ENCODE results near the gene HDAC9.

The HDAC9 gene

DNA sequence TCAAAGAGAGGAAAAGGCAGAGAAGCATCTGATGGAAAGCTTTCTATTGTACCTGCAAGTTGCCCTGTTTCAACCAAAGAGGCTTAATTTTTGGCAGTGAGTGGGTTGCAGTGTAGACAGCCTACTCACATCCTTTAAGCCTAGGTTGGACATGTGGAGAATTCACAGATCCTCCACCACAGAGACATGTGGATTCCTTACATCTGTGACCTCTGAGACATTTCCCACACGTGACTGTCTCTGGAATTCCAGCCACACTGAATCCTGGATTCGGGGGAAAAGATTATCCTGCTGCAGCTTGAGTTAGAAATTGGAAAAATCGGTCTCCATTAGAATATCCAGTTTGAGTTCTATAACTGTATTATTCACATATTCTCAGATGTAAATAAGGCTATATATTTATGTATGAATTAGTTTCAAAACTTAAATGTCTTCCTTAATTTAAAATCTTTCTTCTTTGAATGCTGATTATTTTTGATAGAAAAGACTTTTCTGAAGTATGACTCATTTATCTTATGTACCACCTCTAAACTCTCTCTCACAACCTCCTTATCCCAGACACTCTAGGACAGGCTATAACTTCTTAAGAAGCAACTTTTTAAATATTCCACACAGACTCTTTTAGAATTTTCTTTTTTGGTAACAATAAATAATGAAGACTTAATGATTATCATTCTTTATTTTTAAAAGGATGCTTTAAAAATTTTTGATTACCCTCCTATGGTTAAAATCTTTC lies 498.6 kb downstream of the HDAC9 start (continued):
- TF ChIP-seq, protein P1, sequence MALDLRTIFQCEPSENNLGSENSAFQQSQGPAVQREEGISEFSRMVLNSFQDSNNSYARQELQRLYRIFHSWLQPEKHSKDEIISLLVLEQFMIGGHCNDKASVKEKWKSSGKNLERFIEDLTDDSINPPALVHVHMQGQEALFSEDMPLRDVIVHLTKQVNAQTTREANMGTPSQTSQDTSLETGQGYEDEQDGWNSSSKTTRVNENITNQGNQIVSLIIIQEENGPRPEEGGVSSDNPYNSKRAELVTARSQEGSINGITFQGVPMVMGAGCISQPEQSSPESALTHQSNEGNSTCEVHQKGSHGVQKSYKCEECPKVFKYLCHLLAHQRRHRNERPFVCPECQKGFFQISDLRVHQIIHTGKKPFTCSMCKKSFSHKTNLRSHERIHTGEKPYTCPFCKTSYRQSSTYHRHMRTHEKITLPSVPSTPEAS (tag by site-specific recombination; IDR thresholded peaks at IDR 0.05): no peak
- no peak for TF ChIP-seq WT1 (tag by site-specific recombination; IDR thresholded peaks at IDR 0.05)

DNA sequence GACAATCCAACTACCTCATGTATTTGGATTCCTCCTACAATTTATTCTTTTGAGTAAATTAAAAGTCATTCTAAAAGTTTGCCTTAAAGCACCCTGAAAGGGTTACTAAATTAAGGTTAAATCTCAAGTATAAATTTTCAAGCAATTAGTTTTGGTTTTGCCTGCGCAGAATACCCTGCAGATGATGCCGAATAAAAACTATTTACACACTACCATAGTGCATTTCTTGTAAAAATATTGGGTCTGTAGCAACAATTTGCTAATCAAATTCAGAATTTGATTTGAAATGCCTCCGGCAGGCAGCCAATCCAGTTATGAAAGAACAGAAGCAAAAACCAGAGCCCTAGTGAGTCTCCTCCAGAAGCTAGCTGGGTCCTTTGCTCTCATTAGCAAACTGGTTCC lies 499.7 kb downstream of the HDAC9 start:
- no peaks in the 10 kb centered on the region for H3K36me3 ChIP-seq (ENCODE audit: control insufficient read depth in 2 of 2, insufficient read depth in 1 of 2, low read length in 2 of 2)
- no peak overlapping the region for H3K27ac ChIP-seq (ENCODE audit: extremely low read depth, low read depth, low read length)
- POLR2A ChIA-PET: no interaction called here
- TF ChIP-seq ZNF626 (tag by site-specific recombination; IDR thresholded peaks at IDR 0.05): no peak
- TF ChIP-seq ZNF510 (tag by site-specific recombination; IDR thresholded peaks at IDR 0.05; ENCODE audit: insufficient replicate concordance): no peak
- TF ChIP-seq, protein P2, sequence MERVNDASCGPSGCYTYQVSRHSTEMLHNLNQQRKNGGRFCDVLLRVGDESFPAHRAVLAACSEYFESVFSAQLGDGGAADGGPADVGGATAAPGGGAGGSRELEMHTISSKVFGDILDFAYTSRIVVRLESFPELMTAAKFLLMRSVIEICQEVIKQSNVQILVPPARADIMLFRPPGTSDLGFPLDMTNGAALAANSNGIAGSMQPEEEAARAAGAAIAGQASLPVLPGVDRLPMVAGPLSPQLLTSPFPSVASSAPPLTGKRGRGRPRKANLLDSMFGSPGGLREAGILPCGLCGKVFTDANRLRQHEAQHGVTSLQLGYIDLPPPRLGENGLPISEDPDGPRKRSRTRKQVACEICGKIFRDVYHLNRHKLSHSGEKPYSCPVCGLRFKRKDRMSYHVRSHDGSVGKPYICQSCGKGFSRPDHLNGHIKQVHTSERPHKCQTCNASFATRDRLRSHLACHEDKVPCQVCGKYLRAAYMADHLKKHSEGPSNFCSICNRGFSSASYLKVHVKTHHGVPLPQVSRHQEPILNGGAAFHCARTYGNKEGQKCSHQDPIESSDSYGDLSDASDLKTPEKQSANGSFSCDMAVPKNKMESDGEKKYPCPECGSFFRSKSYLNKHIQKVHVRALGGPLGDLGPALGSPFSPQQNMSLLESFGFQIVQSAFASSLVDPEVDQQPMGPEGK (tag by site-specific recombination; IDR thresholded peaks at IDR 0.05): no peak
- TF ChIP-seq ZNF560 (tag by site-specific recombination; IDR thresholded peaks at IDR 0.05; ENCODE audit: borderline replicate concordance): no peak
- TF ChIP-seq, protein P3, sequence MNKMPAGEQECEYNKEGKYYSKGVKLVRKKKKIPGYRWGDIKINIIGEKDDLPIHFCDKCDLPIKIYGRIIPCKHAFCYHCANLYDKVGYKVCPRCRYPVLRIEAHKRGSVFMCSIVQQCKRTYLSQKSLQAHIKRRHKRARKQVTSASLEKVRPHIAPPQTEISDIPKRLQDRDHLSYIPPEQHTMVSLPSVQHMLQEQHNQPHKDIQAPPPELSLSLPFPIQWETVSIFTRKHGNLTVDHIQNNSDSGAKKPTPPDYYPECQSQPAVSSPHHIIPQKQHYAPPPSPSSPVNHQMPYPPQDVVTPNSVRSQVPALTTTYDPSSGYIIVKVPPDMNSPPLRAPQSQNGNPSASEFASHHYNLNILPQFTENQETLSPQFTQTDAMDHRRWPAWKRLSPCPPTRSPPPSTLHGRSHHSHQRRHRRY (tag by site-specific recombination; IDR thresholded peaks at IDR 0.05): no peak
- TF ChIP-seq ZBTB1 (tag by site-specific recombination; IDR thresholded peaks at IDR 0.05): no peak
- no peak for TF ChIP-seq ZNF175 (tag by site-specific recombination; IDR thresholded peaks at IDR 0.05)
- TF ChIP-seq, protein P4, sequence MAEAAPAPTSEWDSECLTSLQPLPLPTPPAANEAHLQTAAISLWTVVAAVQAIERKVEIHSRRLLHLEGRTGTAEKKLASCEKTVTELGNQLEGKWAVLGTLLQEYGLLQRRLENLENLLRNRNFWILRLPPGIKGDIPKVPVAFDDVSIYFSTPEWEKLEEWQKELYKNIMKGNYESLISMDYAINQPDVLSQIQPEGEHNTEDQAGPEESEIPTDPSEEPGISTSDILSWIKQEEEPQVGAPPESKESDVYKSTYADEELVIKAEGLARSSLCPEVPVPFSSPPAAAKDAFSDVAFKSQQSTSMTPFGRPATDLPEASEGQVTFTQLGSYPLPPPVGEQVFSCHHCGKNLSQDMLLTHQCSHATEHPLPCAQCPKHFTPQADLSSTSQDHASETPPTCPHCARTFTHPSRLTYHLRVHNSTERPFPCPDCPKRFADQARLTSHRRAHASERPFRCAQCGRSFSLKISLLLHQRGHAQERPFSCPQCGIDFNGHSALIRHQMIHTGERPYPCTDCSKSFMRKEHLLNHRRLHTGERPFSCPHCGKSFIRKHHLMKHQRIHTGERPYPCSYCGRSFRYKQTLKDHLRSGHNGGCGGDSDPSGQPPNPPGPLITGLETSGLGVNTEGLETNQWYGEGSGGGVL (tag by site-specific recombination; IDR thresholded peaks at IDR 0.05): no peak
- TF ChIP-seq, protein P5, sequence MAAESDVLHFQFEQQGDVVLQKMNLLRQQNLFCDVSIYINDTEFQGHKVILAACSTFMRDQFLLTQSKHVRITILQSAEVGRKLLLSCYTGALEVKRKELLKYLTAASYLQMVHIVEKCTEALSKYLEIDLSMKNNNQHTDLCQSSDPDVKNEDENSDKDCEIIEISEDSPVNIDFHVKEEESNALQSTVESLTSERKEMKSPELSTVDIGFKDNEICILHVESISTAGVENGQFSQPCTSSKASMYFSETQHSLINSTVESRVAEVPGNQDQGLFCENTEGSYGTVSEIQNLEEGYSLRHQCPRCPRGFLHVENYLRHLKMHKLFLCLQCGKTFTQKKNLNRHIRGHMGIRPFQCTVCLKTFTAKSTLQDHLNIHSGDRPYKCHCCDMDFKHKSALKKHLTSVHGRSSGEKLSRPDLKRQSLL (tag by site-specific recombination; IDR thresholded peaks at IDR 0.05): no peak
- TF ChIP-seq ZNF311 (tag by site-specific recombination; IDR thresholded peaks at IDR 0.05; ENCODE audit: borderline replicate concordance): no peak
- TF ChIP-seq ZNF211 (tag by site-specific recombination; IDR thresholded peaks at IDR 0.05; ENCODE audit: low read depth): no peak
- TF ChIP-seq KLF9 (tag by site-specific recombination; IDR thresholded peaks at IDR 0.05; ENCODE audit: low read depth): no peak
- TF ChIP-seq, protein P6, sequence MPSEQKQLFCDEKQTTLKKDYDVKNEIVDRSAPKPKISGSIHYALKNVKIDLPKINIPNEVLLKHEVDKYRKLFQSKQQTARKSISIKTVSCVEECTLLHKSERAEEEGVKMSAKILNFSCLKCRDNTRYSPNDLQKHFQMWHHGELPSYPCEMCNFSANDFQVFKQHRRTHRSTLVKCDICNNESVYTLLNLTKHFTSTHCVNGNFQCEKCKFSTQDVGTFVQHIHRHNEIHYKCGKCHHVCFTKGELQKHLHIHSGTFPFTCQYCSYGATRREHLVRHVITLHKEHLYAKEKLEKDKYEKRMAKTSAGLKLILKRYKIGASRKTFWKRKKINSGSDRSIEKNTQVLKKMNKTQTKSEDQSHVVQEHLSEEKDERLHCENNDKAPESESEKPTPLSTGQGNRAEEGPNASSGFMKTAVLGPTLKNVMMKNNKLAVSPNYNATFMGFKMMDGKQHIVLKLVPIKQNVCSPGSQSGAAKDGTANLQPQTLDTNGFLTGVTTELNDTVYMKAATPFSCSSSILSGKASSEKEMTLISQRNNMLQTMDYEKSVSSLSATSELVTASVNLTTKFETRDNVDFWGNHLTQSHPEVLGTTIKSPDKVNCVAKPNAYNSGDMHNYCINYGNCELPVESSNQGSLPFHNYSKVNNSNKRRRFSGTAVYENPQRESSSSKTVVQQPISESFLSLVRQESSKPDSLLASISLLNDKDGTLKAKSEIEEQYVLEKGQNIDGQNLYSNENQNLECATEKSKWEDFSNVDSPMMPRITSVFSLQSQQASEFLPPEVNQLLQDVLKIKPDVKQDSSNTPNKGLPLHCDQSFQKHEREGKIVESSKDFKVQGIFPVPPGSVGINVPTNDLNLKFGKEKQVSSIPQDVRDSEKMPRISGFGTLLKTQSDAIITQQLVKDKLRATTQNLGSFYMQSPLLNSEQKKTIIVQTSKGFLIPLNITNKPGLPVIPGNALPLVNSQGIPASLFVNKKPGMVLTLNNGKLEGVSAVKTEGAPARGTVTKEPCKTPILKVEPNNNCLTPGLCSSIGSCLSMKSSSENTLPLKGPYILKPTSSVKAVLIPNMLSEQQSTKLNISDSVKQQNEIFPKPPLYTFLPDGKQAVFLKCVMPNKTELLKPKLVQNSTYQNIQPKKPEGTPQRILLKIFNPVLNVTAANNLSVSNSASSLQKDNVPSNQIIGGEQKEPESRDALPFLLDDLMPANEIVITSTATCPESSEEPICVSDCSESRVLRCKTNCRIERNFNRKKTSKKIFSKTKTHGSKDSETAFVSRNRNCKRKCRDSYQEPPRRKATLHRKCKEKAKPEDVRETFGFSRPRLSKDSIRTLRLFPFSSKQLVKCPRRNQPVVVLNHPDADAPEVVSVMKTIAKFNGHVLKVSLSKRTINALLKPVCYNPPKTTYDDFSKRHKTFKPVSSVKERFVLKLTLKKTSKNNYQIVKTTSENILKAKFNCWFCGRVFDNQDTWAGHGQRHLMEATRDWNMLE (tag by site-specific recombination; conservative IDR thresholded peaks at IDR 0.05; ENCODE audit: low read depth): no peak
- TF ChIP-seq GFI1B (tag by site-specific recombination; IDR thresholded peaks at IDR 0.05): no peak
- no peak for TF ChIP-seq ZNF341 (tag by site-specific recombination; IDR thresholded peaks at IDR 0.05; ENCODE audit: low read depth)
- TF ChIP-seq ZNF791 (tag by site-specific recombination; IDR thresholded peaks at IDR 0.05): no peak
- TF ChIP-seq ZNF157 (tag by site-specific recombination; IDR thresholded peaks at IDR 0.05): no peak
- no peak for TF ChIP-seq ZNF660 (tag by site-specific recombination; IDR thresholded peaks at IDR 0.05)
- TF ChIP-seq ZNF239 (tag by site-specific recombination; IDR thresholded peaks at IDR 0.05): no peak
- no peak for TF ChIP-seq OVOL3 (tag by site-specific recombination; IDR thresholded peaks at IDR 0.05)
- H3K9me3 ChIP-seq (ENCODE audit: control insufficient read depth, insufficient read depth, low read depth, low read length): no peaks in the 10 kb centered on the region
- no peaks in the 10 kb centered on the region for H3K4me1 ChIP-seq (ENCODE audit: control insufficient read depth, insufficient read depth, low read length)
- no peak overlapping the region for H3K4me3 ChIP-seq (ENCODE audit: low read depth, low read length)
- CTCF ChIA-PET: interaction anchor here (0.7 kb wide), 1 partner anchor 1311 kb away, joined by 3 read pairs; no protein-coding TSS in a partner anchor
